Neuron (in vitro differentiated cells): ENCODE measurements around the gene C1QL4.
"Not testable (repeated sequence)": the region's sequence is repeated elsewhere in the genome, so short reads cannot be mapped to it uniquely, and the experiment has no call there.

ENCODE experiments used
- H2AFZ ChIP-seq: one replicate; pipeline ENCODE4 v1.6.1; 2013; ENCODE audit warnings: low read depth, mild to moderate bottlenecking, inconsistent platforms, low read length, moderate library complexity
- H3K27me3 ChIP-seq: one replicate; pipeline ENCODE4 v1.6.1; 2013; ENCODE audit warnings: low read length; ENCODE audit not compliant: insufficient read depth
- H3K36me3 ChIP-seq: one replicate; pipeline ENCODE4 v1.6.1; 2013; ENCODE audit warnings: low read length; ENCODE audit not compliant: insufficient read depth
- H3K4me1 ChIP-seq: one replicate; pipeline ENCODE4 v1.6.1; 2013; ENCODE audit warnings: low read length; ENCODE audit not compliant: insufficient read depth
- H3K4me3 ChIP-seq: 2 replicates; pipeline ENCODE4 v1.5.1; 2013; ENCODE audit warnings: mild to moderate bottlenecking, low read length, moderate library complexity
- H3K9me3 ChIP-seq: one replicate; pipeline ENCODE4 v1.6.1; 2013; ENCODE audit warnings: low read length

C1QL4 gene

DNA sequence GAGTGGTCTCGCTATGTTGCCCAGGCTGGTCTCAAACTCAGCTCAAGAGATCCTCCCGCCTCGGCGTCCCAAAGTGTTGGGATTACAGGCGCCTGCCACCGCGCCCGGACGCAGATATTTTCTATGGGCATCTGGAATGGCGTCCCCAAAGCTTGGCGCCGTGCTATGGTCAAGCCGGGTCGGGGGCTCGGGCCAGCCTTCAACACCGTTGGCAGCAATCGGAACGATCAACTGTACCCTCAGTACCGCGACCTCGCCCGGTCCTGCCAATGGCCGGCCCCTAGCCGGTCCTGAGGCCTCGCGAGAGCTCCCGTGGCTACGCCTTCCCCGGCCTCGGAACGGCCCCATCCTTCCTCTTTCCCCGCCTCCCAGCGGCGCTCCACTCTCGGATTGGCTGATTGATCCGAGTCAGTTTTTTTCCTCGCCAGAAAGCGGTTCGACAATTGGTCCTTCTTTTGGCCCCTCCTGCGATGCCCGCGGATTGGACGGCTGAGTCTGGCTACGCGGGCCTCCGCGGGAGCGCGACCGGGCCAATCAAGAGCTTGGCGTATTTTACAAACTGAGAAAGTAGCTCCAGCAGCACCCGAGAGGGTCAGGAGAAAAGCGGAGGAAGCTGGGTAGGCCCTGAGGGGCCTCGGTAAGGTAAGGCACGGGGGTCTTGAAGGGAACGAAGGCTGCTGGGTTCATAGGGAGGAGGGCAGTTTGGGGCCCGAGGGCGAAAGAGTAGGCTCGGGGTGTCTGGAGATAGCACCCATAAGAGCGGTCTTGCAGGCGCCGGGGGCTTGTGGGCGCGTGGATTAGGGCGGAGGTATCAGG lies 14.1 kb downstream of the C1QL4 start, which contains the start of gene TROAP:
TSS of gene TROAP (plus strand) at position 548 of the 816 bp plus-strand sequence. CDS start 354 bp downstream, outside the sequence.
- peak within 1 kb of the TSS; percentile 96 for H3K4me3 ChIP-seq
- no peaks in the 10 kb centered on the region for H3K27me3 ChIP-seq
- peak within 1 kb of the TSS; percentile 95 for H2AFZ ChIP-seq
- peaks cover 13% of the 10 kb centered on the region for H3K4me1 ChIP-seq
- peaks cover 16% of the 10 kb centered on the region for H3K36me3 ChIP-seq
- H3K9me3 ChIP-seq: no peaks in the 10 kb centered on the region

DNA sequence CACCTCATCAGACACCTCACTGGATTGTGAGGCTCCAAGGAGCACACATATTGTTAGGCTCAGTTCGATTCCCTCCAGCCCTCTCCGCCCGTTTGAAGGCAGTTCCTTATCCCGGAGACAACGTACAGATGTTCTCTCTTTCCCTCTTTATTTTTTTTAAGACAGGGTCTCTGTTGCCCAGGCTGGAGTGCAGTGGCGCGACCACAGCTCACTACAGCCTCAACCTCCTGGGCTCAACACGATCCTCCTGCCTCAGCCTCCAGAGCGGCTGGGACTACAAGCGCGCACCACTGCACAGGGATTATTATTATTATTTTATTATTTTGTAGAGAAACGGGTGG lies 14.7 kb downstream of the C1QL4 start:
- Histone ChIP-seq H3K9me3 (no peaks in the 10 kb centered on the region), H3K4me3 (peak overlapping the region; percentile 96), H3K27me3 (no peaks in the 10 kb centered on the region), H3K4me1 (peaks cover 13% of the 10 kb centered on the region), H3K36me3 (peaks cover 12% of the 10 kb centered on the region), H2AFZ (peak overlapping the region; percentile 95)

DNA sequence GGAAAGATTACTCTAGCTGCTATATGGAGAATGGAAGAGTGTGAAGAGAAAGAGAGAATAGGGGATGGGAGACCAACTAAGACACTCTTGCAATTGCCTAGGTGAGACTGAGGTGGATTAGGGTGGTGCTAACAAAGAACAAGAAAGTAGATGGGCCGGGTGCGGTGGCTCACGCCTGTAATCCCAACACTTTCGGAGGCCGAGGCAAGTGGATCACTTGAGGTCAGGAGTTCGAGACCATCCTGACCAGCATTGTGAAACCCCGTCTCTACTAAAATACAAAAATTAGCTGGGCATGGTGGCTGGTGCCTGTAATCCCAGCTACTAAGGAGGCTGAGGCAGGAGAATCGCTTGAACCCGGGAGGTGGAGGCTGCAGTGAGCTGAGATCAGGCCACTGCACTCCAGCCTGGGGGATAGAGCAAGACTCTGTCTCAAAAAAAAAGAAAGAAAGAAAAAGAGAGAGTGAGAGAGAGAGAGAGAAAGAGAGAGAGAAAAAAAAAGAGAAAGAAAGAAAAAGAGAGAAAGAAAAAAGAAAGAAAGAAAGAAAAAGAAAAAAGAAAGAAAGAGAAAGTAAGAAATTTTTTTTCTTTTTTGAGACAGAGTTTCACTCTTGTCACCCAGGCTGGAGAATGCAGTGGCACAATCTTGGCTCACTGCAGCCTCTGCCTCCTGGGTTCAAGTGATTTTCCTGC lies 16.4 kb downstream of the C1QL4 start:
- not testable (repeated sequence) for H3K27me3 ChIP-seq, H3K36me3 ChIP-seq, H2AFZ ChIP-seq, H3K4me3 ChIP-seq, H3K9me3 ChIP-seq
- peaks cover 13% of the 10 kb centered on the region for H3K4me1 ChIP-seq

DNA sequence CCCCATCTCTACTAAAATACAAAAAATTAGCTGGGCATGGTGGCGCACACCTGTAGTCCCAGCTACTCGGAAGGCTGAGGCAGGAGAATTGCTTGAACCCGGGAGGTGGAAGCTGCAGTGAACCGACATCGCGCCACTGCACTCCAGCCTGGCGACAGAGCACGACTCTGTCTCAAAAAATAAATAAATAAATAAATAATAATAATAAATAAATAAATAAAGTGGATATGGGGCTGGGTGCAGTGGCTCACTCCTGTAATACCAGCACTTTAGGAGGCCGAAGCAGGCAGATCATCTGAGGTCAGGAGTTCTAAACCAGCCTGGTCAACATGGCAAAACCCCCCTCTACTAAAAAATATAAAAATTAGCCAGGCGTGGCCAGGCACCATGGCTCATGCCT lies 19.9 kb downstream of the C1QL4 start:
- H3K4me1 ChIP-seq, H3K36me3 ChIP-seq: not testable (repeated sequence)

DNA sequence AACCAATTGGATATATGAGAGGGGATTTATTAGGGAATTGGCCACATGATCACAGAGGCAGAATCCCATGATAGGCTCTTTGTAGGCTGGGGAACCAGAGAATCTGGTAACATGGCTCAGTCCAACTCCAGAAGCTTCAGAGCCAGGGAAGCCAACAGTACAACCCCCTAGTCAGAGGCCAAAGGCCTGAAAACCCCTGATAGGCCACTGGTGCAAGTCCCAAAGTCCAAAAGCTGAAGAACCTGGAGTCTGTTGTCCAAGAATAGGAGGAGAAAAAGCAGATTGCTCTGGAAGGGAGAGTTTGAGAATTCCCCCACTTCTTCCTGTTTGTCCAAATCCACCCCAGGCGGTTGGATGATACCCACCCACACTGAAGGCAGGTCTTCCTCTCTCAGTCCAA lies 22.2 kb downstream of the C1QL4 start:
- Histone ChIP-seq H3K4me1 (no peaks in the 10 kb centered on the region), H3K36me3 (no peaks in the 10 kb centered on the region), H3K27me3 (peaks cover 2% of the 10 kb centered on the region), H3K4me3 (no peak overlapping the region), H2AFZ (no peak overlapping the region), H3K9me3 (no peaks in the 10 kb centered on the region)

More for the DNA sequence above, 19.9 kb downstream of the C1QL4 start:
- not testable (repeated sequence) for H3K4me3 ChIP-seq, H2AFZ ChIP-seq, H3K9me3 ChIP-seq, H3K27me3 ChIP-seq

DNA sequence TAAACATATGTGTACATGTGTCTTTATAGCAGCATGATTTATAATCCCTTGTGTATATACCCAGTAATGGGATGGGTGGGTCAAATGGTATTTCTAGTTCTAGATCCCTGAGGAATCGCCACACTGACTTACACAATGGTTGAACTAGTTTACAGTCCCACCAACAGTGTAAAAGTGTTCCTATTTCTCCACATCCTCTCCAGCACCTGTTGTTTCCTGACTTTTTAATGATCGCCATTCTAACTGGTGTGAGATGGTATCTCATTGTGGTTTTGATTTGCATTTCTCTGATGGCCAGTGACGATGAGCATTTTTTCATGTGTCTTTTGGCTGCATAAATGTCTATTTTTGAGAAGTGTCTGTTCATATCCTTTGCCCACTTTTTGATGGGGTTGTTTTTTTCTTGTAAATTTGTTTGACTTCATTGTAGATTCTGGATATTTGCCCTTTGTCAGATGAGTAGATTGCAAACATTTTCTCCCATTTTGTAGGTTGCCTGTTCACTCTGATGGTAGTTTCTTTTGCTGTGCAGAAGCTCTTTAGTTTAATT lies 26.5 kb downstream of the C1QL4 start:
- H3K36me3 ChIP-seq: not testable (repeated sequence)

DNA sequence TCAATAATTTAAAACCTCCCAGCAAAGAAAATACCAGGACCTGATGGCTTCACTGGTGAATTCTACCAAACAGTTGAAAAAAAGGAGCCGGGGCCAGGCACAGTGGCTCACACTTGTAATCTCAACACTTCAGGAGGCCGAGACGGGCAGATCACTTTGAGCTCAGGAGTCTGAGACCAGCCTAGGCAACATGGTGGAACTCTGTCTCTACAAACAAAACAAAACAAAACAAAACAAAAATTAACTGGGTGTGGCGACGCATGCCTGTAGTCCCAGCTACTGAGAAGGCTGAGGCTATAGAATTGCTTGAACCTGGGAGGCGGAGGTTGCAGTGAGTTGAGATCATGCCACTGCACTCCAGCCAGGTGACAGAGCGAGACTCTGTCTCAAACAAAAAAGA lies 27.6 kb downstream of the C1QL4 start:
- H3K36me3 ChIP-seq: no peaks in the 10 kb centered on the region
- H3K4me3 ChIP-seq: no peak overlapping the region
- peaks cover 11% of the 10 kb centered on the region for H3K27me3 ChIP-seq
- no peaks in the 10 kb centered on the region for H3K4me1 ChIP-seq
- no peak overlapping the region for H2AFZ ChIP-seq
- H3K9me3 ChIP-seq: no peaks in the 10 kb centered on the region

More for the DNA sequence above, 26.5 kb downstream of the C1QL4 start:
- H3K4me1 ChIP-seq, H3K4me3 ChIP-seq, H2AFZ ChIP-seq, H3K9me3 ChIP-seq: not testable (repeated sequence)
- peaks cover 11% of the 10 kb centered on the region for H3K27me3 ChIP-seq

DNA sequence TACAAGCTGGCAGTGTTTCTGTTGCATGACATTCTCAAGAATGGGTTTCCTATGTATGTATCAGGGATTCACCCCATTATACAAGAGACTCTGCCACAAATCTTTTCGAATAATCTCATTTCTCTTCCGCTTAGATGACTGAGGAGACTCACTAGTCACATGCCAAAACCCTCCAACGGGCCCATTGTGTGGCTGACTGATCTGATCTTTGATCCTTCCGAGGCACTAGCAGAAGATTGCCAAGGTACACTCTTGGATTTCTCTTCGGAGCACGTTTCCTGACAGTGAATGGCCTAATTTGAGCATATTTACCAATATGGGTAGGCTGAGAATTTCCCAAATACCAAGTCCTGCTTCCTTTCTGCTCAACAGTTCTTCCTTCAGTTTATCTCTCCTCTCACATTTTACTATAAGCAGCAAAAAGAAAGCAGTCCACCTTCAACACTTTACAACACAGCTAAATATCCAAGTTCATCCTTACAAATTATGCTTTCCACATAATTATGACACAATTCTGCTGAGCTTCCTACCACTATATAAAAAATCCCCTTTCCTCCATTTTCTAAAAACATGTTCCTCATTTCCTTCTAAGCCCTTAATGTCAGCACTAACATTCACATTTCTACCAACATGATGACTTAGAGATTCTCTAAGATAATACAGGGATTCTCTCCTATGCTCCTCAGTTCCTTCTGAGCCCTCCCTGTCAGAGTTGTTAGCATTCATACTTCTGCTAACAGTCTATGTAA lies 31.1 kb downstream of the C1QL4 start:
- H3K36me3 ChIP-seq: no peaks in the 10 kb centered on the region
- no peak overlapping the region for H2AFZ ChIP-seq
- H3K27me3 ChIP-seq: peaks cover 12% of the 10 kb centered on the region
- H3K4me3 ChIP-seq: no peak overlapping the region
- no peaks in the 10 kb centered on the region for H3K9me3 ChIP-seq
- no peaks in the 10 kb centered on the region for H3K4me1 ChIP-seq

DNA sequence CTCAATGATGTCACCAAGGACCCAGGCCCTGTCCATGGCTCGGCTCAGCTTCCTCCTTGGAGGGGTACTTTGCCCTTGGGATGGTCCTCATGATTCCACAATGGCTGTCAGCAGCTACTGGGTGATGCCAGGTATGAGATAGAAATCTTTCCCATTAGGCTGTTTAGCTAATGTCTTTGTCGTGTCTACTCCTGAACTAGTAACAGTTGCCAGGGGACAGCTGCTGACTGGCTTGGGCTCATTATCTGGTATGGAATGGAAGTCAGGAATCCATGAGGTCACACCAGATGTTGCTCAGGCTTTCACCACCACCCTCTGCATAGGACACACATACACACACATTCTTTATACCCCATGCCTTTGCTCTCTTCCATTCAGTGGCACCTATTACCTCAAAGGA lies 32.8 kb downstream of the C1QL4 start:
- no peak overlapping the region for H3K4me3 ChIP-seq
- no peaks in the 10 kb centered on the region for H3K36me3 ChIP-seq
- no peaks in the 10 kb centered on the region for H3K9me3 ChIP-seq
- no peak overlapping the region for H2AFZ ChIP-seq
- H3K4me1 ChIP-seq: no peaks in the 10 kb centered on the region
- peaks cover 12% of the 10 kb centered on the region for H3K27me3 ChIP-seq

DNA sequence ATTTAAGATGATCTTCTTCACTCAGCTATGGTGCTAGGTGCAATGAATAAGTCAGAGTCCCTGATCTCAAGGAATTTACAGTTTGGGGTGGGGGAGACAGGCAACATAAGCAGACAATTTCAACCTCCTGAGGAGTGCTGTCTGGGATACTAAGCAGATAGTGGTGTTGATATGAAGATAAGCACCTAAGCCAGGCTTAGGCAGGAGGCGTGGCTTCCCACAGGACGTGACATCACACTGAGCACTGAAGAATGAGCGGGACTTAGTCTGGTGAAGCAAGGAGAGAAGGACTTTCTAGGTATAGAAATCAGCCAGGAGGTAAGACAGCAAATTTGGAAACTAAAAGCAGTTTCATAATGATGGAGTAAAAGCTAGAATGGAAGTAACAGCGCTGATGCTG lies 35.2 kb downstream of the C1QL4 start:
- no peaks in the 10 kb centered on the region for H3K36me3 ChIP-seq
- no peak overlapping the region for H2AFZ ChIP-seq
- H3K4me1 ChIP-seq: peaks cover 6% of the 10 kb centered on the region
- peaks cover 30% of the 10 kb centered on the region for H3K27me3 ChIP-seq
- no peak overlapping the region for H3K4me3 ChIP-seq
- no peaks in the 10 kb centered on the region for H3K9me3 ChIP-seq

DNA sequence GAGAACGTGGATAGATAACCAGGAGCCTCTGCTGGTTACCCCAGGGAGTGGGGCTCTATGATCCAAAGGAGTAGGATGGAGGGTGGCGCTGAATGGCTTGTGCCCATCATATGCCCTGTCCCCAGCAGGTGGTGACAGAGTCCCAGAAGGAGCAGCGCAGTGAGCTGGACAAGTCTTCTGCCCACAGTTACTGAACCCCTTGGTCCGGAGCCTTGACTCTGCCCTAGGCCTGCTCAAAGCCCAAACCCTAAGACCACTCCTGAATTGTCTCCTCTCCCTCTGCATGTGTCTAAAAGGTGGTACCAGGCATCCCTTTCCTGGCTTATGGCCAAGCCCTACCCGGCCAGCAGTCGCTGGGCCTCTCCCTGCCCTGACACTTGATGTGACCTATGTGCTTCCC lies 38.8 kb downstream of the C1QL4 start:
- H2AFZ ChIP-seq: no peak overlapping the region
- H3K27me3 ChIP-seq: peaks cover 60% of the 10 kb centered on the region
- peaks cover 5% of the 10 kb centered on the region for H3K9me3 ChIP-seq
- peaks cover 17% of the 10 kb centered on the region for H3K4me1 ChIP-seq
- no peak overlapping the region for H3K4me3 ChIP-seq
- no peaks in the 10 kb centered on the region for H3K36me3 ChIP-seq

DNA sequence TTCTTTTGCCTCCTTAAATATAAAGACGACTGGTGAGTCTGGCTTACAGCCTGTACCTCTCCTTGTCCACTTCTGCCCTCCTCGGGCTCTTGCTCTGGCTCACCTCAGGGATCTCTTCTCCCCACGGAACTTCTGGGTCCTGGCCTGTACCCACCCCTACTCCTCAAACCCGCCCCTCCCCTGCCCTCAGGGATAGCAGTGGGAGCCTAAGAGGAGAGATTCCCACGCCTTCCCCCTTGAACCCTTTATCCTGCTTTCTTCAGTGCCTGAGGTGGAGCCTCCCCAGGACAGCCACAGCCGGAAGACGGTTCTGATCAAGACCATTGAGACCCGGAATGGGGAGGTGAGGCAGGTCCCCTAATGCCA lies 39.3 kb downstream of the C1QL4 start:
- H3K36me3 ChIP-seq: no peaks in the 10 kb centered on the region
- peaks cover 62% of the 10 kb centered on the region for H3K27me3 ChIP-seq
- H2AFZ ChIP-seq: no peak overlapping the region
- no peak overlapping the region for H3K4me3 ChIP-seq
- H3K4me1 ChIP-seq: peaks cover 21% of the 10 kb centered on the region
- peaks cover 5% of the 10 kb centered on the region for H3K9me3 ChIP-seq
